Measurements from ENCODE around the gene SLC38A5. TPM values are rescaled to one million over a fixed set of nuclear protein-coding genes. Genes with fewer than 3 reads are reported as not detected.

Gene SLC38A5
- total RNA-seq, 1 donor, result 97.0 TPM

DNA sequence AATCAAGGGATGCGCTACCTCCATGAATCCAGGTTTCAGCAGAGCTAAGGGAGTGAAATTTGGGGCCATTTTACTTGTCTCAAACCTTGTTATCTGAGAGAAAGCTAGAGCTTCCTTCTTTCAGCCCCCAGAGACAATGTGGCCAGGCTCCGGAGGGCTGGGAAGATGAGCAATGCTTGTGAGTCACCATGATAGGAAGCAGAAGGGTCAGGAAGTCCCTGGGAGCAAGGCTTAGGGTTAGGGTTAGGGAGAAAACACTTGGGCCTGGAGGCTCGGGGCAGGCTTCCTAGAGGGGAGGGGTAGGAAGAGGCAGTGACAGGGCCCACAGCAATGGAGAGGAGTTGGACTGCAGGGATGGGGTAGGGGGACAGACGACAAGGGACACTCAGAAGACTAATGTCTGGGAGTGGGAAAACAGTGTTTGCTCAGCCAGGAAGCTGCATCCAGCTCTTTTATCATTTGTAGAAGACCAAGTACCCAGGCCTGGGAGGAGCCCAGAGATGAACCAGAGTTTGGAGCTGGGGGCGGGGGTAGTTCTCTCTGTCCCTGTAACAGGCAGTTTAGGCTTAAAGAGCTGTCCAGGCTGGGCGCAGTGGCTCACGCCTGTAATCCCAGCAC is 22.3 kb upstream of the SLC38A5 start:
- TF ChIP-seq, protein P1, sequence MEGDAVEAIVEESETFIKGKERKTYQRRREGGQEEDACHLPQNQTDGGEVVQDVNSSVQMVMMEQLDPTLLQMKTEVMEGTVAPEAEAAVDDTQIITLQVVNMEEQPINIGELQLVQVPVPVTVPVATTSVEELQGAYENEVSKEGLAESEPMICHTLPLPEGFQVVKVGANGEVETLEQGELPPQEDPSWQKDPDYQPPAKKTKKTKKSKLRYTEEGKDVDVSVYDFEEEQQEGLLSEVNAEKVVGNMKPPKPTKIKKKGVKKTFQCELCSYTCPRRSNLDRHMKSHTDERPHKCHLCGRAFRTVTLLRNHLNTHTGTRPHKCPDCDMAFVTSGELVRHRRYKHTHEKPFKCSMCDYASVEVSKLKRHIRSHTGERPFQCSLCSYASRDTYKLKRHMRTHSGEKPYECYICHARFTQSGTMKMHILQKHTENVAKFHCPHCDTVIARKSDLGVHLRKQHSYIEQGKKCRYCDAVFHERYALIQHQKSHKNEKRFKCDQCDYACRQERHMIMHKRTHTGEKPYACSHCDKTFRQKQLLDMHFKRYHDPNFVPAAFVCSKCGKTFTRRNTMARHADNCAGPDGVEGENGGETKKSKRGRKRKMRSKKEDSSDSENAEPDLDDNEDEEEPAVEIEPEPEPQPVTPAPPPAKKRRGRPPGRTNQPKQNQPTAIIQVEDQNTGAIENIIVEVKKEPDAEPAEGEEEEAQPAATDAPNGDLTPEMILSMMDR (IDR thresholded peaks at IDR 0.05; ENCODE audit: insufficient read depth, low read length), result no peak
- no peak for DNase-seq (ENCODE audit: low read depth)

DNA sequence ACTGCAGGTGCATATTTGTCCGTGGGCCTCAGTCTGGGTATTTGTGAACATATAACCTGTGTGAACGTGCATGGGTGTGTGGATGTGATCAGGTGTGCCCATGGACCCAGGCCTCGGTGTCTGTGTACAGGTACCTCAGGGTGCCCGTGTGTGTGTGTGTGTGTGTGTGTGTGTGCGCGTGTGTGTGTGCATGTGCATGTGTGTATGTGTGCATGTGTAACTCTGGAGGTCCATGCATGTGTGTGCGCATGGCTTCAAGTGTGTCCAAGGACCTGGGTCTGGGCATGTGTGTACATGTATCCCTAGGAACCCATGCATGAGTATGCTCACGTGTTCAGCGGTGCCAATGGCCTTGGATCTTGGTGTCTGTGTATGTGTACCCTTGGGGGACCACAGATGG is 21.7 kb upstream of the SLC38A5 start:
- TF ChIP-seq, protein P1 (IDR thresholded peaks at IDR 0.05; ENCODE audit: insufficient read depth, low read length), result no peak
- no peak for DNase-seq (ENCODE audit: low read depth)

More for the DNA sequence above, 22.3 kb upstream of the SLC38A5 start:
- H3K4me3 ChIP-seq (ENCODE audit: low read depth, low read length), result no peak overlapping the region

DNA sequence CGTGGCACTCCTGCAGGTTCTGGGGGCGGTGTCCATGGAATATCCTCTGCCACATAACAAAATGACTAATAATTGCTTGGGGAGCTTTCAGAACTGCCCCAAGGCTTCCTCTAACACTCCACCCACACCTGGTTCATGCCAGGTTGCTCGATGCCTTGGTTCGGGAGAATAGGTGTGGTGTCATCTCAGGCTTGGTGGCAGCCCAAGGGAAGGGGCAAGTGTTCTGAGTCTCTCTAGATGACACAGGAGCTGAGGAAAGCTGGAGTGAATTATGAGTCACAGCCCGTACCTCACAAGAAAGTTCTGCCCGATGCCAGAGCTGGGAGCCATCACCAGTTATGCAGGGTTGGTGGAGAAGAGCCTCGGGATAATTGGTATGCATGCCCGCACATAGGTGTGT is 20.6 kb upstream of the SLC38A5 start:
- no peak for DNase-seq (ENCODE audit: low read depth)
- TF ChIP-seq, protein P1 (IDR thresholded peaks at IDR 0.05; ENCODE audit: insufficient read depth, low read length), result no peak
- H3K4me3 ChIP-seq (ENCODE audit: low read depth, low read length), result no peak overlapping the region

More for the DNA sequence above, 21.7 kb upstream of the SLC38A5 start:
- H3K4me3 ChIP-seq (ENCODE audit: low read depth, low read length), result no peak overlapping the region

DNA sequence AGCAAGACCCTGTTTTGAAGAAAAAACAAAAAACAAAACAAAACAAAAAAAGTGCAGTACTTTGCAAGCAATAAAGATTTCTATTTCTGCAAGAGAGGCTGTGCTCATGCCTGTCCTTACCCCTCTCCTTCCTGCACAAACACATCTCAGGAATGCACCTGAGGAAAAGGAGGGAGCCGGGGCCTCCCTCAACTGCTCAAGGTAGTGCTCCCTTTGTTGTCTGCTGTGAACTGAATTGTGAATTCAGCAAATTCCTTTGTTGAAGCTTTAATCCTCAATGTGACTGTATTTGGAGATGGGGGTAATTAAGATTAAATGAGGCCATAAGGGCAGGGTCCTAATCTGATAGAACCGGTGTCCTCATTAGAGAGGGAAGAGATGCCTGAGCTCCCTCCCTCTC is 19.8 kb upstream of the SLC38A5 start:
- TF ChIP-seq, protein P1 (IDR thresholded peaks at IDR 0.05; ENCODE audit: insufficient read depth, low read length), result no peak
- no peak for DNase-seq (ENCODE audit: low read depth)
- no peak overlapping the region for H3K4me3 ChIP-seq (ENCODE audit: low read depth, low read length)

DNA sequence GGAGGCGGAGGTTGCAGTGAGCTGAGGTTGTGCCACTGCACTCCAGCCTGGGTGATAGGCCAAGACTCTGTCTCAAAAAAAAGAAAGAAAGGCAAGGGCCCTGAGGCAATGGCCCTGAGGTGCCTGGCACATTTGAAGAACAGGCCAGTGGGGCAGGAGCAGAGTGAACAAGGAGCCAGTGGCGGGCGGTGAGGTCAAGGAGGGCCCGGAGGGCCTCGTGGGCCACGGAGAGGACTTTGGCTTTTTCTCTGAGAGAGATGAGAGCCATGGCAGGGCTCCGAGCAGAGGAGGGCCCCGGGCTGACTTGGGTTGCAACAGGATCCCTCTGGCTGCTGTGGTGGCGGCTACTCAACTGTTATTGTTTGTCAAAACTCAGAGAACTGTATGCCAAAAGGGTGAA is 19.2 kb upstream of the SLC38A5 start:
- no peak overlapping the region for H3K4me3 ChIP-seq (ENCODE audit: low read depth, low read length)
- DNase-seq (ENCODE audit: low read depth), result no peak
- TF ChIP-seq, protein P1 (IDR thresholded peaks at IDR 0.05; ENCODE audit: insufficient read depth, low read length), result no peak

DNA sequence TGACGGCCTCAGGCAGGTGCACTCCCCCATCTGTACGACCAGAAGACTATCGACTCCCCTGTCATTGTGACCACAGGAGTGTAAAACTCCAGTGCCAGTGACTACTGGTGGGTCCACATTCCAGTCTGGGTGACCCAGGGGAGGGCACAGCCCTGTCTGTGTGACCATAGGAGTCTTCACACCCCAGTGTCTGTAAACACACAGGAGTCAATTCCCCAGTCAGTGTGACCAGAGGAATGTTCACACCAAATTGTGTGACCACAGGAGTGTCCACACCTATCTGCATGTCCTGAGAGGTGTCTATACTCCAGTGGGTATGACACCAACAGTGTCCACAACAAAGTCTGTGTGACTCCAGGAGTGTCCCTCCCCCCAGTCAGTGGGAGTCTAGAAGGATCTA is 18.0 kb upstream of the SLC38A5 start:
- DNase-seq (ENCODE audit: low read depth), result no peak
- no peak overlapping the region for H3K4me3 ChIP-seq (ENCODE audit: low read depth, low read length)
- TF ChIP-seq, protein P1 (IDR thresholded peaks at IDR 0.05; ENCODE audit: insufficient read depth, low read length), result no peak

DNA sequence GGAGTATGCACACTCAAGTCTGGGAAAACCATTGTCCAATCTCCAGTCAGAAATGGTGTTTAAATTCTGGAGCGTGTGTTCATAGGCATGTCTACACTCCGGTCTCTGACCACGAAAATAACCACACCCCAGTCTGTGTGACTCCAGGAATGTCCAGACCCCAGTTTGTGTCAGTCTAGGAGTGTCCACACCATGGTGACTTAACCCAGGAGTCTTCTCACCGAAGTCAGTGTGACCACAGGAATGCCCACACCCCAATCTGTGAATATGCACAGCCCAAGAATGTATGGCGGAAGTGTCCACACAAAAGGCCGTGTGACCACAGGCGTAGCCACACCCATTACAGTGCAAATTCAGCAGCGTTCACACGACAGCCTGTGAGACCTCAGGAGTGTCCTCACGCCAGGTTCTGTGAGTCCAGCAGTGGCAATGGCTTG is 17.3 kb upstream of the SLC38A5 start:
- TF ChIP-seq, protein P1 (IDR thresholded peaks at IDR 0.05; ENCODE audit: insufficient read depth, low read length), result no peak
- DNase-seq (ENCODE audit: low read depth), result peak; percentile 78

More for the DNA sequence above, 17.3 kb upstream of the SLC38A5 start:
- no peak overlapping the region for H3K4me3 ChIP-seq (ENCODE audit: low read depth, low read length)

Data from fibroblast of the aortic adventitia (primary cell).